Measurements from ENCODE around the gene PIGM. TPM values are rescaled to one million over a fixed set of nuclear protein-coding genes. Genes with fewer than 3 reads are reported as not detected.

The PIGM gene
- total RNA-seq, 1 experiment from 2014 or later, result 7.7 TPM

- Mint-ChIP-seq H3K4me1 (ENCODE audit: insufficient read depth, unreplicated experiment) (peaks cover 16% of the 10 kb centered on the region), H3K4me3 (ENCODE audit: unreplicated experiment) (no peak overlapping the region), H3K36me3 (ENCODE audit: insufficient read depth, unreplicated experiment) (no peaks in the 10 kb centered on the region), H3K27ac (ENCODE audit: low read depth, unreplicated experiment) (no peak overlapping the region), H3K27me3 (ENCODE audit: insufficient read depth, unreplicated experiment) (peaks cover 63% of the 10 kb centered on the region), H3K9me3 (ENCODE audit: unreplicated experiment) (no peaks in the 10 kb centered on the region)
- DNase-seq (ENCODE audit: unreplicated experiment), result peak; percentile 73
- peak; percentile 83 for TF ChIP-seq CTCF (IDR thresholded peaks at IDR 0.05; ENCODE audit: unreplicated experiment)
- ChIA-PET CTCF (interaction anchor here (0.5 to 49.6 kb wide), 57 partner anchors 9 to 578 kb away, joined by 3 to 1546 read pairs (median 4); partner anchors contain the start of genes CASQ1, IGSF8, KCNJ10 and KCNJ9), POLR2A (interaction anchor here (0.6 to 6.5 kb wide), 13 partner anchors 8 to 564 kb away, joined by 3 to 49 read pairs (median 4); partner anchors contain the start of genes IGSF8 and PIGM)
- no TSS peak for BruUV-seq (replicated peaks)
- intact Hi-C loops (cut with micrococcal nuclease), result loop anchor here (1.0 to 10.0 kb wide), 3 partner anchors 32 to 328 kb away; no protein-coding TSS in a partner anchor
Measured at GRCh38 chr1:160046494-160047110, 14.8 kb upstream of the PIGM start.

GRCh38 chr1:160045653-160046052 is 13.9 kb upstream of the PIGM start:
- Mint-ChIP-seq H3K36me3 (ENCODE audit: insufficient read depth, unreplicated experiment) (no peaks in the 10 kb centered on the region), H3K4me3 (ENCODE audit: unreplicated experiment) (no peak overlapping the region), H3K4me1 (ENCODE audit: insufficient read depth, unreplicated experiment) (peaks cover 16% of the 10 kb centered on the region), H3K27me3 (ENCODE audit: insufficient read depth, unreplicated experiment) (peaks cover 54% of the 10 kb centered on the region), H3K27ac (ENCODE audit: low read depth, unreplicated experiment) (no peak overlapping the region), H3K9me3 (ENCODE audit: unreplicated experiment) (no peaks in the 10 kb centered on the region)
- intact Hi-C loops (cut with micrococcal nuclease), result loop anchor here (1.0 to 10.0 kb wide), 3 partner anchors 33 to 329 kb away; no protein-coding TSS in a partner anchor
- ChIA-PET POLR2A (interaction anchor here (0.7 to 6.5 kb wide), 11 partner anchors 9 to 564 kb away, joined by 3 to 49 read pairs (median 7); partner anchors contain the start of genes DCAF8, KCNJ9 and PIGM), CTCF (interaction anchor here (0.6 to 49.6 kb wide), 43 partner anchors 9 to 1052 kb away, joined by 3 to 1546 read pairs (median 5); partner anchors contain the start of genes CASQ1, IGSF8, KCNJ10 and KCNJ9)
- DNase-seq (ENCODE audit: unreplicated experiment), result no peak
- BruUV-seq (replicated peaks), result no TSS peak
- TF ChIP-seq CTCF (IDR thresholded peaks at IDR 0.05; ENCODE audit: unreplicated experiment), result no peak

GRCh38 chr1:160043543-160043942 is 11.8 kb upstream of the PIGM start:
- Mint-ChIP-seq H3K27me3 (ENCODE audit: insufficient read depth, unreplicated experiment) (peaks cover 36% of the 10 kb centered on the region), H3K36me3 (ENCODE audit: insufficient read depth, unreplicated experiment) (no peaks in the 10 kb centered on the region), H3K4me3 (ENCODE audit: unreplicated experiment) (no peak overlapping the region), H3K9me3 (ENCODE audit: unreplicated experiment) (no peaks in the 10 kb centered on the region), H3K4me1 (ENCODE audit: insufficient read depth, unreplicated experiment) (peaks cover 12% of the 10 kb centered on the region), H3K27ac (ENCODE audit: low read depth, unreplicated experiment) (no peak overlapping the region)
- no TSS peak for BruUV-seq (replicated peaks)
- TF ChIP-seq CTCF (IDR thresholded peaks at IDR 0.05; ENCODE audit: unreplicated experiment), result no peak
- ChIA-PET POLR2A (interaction anchor here (0.5 to 6.5 kb wide), 3 partner anchors 12 to 217 kb away, joined by 3 to 49 read pairs (median 3); partner anchors contain the start of genes PIGM and TAGLN2), CTCF (interaction anchor here (0.8 to 49.6 kb wide), 5 partner anchors 12 to 882 kb away, joined by 3 to 1546 read pairs (median 6); partner anchors contain the start of genes IGSF8, KCNJ10, KCNJ9 and PIGM)
- DNase-seq (ENCODE audit: unreplicated experiment), result no peak
- intact Hi-C loops (cut with micrococcal nuclease), result loop anchor here (10.0 kb wide), 1 partner anchor 331 kb away; no protein-coding TSS in a partner anchor

- BruUV-seq (replicated peaks), result no TSS peak
Measured at GRCh38 chr1:160040476-160040875, 8.7 kb upstream of the PIGM start.

More at GRCh38 chr1:160040476-160040875, 8.7 kb upstream of the PIGM start:
- no peak for DNase-seq (ENCODE audit: unreplicated experiment)
- no peak for TF ChIP-seq CTCF (IDR thresholded peaks at IDR 0.05; ENCODE audit: unreplicated experiment)
- Mint-ChIP-seq H3K27ac (ENCODE audit: low read depth, unreplicated experiment) (no peak overlapping the region), H3K4me1 (ENCODE audit: insufficient read depth, unreplicated experiment) (no peaks in the 10 kb centered on the region), H3K36me3 (ENCODE audit: insufficient read depth, unreplicated experiment) (no peaks in the 10 kb centered on the region), H3K27me3 (ENCODE audit: insufficient read depth, unreplicated experiment) (peaks cover 9% of the 10 kb centered on the region), H3K4me3 (ENCODE audit: unreplicated experiment) (no peak overlapping the region), H3K9me3 (ENCODE audit: unreplicated experiment) (no peaks in the 10 kb centered on the region)
- CTCF ChIA-PET, result interaction anchor here (0.6 to 49.6 kb wide), 5 partner anchors 14 to 829 kb away, joined by 3 to 1546 read pairs (median 4); partner anchors contain the start of genes IGSF8, KCNJ10 and KCNJ9
- POLR2A ChIA-PET, result interaction anchor here (1.2 kb wide), 1 partner anchor 9 kb away, joined by 7 read pairs; the partner anchor contains the start of gene PIGM
- intact Hi-C loops (cut with micrococcal nuclease), result loop anchor here (10.0 kb wide), 1 partner anchor 334 kb away; no protein-coding TSS in a partner anchor

All from MCF 10A (cell line).